HG03354 (cell line): ENCODE data around the gene PLP1.
"Not testable (repeated sequence)": the region's sequence is repeated elsewhere in the genome, so short reads cannot be mapped to it uniquely, and the experiment has no call there.

ENCODE experiments used
- ATAC-seq: cut with Tn5 transposase; IDR thresholded peaks from one replicate; pipeline ENCODE4 v1.9.1; 2021; ENCODE audit warnings: mild to moderate bottlenecking; ENCODE audit not compliant: unreplicated experiment, poor library complexity, severe bottlenecking

PLP1 gene

DNA sequence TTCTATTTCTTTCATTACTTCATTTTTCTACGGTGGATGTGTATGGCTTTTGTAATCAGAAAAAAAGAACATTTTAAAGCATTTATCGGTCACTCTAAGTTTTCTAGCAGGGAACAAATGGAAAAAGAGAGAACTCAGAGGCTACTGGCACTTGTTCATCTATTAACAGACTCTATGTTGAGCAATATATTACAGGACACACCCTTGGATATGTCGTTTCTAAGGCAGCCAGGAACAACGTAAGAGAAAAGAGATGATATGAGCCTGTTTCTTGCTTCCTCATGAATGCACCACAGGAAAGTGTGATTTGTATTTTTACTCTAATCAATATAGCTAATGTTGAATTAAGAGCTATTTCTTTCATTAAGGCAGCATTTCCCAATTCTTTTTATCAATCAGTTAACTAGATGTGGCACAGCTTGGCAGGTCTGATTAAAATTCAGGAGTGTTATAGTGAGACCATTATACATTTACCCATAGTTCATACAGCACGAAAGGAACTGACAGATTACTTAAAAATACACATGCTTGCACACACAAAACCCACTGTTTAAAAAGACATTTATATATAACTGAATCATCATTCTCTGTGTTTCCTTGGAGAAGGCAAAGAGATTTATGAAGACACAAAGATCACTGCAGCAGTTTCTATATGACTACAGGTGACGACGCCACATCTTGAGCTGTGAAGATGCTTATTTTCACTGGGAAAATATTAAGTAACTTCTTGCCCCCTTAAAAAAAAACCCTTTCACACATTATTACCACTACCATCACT, 42.4 kb downstream of the PLP1 start:
- no peak for ATAC-seq

DNA sequence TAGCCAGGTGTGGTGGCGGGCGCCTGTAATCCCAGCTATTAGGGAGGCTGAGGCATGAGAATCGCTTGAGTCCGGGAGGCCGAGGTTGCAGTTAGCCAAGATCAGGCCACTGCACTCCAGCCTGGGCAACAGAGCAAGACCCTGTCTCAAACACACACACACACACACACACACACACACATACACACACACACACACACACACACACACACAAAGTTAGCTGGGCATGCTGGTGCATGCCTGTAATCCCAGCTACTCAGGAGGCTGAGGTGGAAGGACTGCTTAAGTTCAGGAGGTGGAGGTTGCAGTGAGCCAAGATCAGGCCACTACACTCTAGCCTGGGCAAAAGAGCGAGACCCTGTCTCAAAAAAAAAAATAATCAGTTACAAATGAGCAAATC, 44.2 kb downstream of the PLP1 start:
- ATAC-seq = not testable (repeated sequence)

DNA sequence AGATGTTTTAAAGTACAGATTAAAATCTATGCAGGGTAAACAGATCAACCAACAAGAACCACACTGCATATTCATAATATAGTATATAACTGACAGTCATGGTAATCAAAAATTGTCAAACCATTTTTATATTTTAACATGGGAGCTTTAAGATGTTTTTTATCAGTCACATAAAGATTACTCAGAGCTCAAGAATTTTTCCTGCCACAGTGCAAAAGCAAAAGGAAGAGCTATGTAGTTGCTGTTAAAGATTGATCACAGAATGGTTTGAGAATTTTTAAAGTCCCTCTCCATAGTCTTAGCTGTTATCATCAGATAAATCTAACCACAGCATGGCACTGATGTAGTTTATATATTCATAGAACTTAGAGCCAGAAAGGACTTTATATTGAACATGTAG, 47.0 kb downstream of the PLP1 start:
- ATAC-seq = no peak

DNA sequence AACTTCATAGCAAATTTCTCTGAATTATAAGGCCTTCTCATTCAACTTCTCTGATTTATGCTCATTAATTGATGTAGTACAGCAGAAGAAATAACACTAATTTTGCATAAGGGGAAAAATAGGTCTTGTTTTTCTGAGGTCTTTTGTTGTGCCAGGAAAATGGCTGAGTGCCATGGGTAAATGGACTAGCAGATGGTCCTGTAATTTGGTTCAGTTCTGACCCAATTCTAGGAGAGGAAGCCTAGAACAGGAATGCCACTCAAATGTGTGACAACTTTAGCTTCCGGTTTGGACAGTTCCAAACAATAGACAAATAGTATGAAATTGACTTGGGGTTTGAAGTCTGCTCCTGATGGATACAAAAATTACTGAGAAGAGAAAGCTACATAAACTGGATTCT, 49.2 kb downstream of the PLP1 start:
- ATAC-seq = no peak

DNA sequence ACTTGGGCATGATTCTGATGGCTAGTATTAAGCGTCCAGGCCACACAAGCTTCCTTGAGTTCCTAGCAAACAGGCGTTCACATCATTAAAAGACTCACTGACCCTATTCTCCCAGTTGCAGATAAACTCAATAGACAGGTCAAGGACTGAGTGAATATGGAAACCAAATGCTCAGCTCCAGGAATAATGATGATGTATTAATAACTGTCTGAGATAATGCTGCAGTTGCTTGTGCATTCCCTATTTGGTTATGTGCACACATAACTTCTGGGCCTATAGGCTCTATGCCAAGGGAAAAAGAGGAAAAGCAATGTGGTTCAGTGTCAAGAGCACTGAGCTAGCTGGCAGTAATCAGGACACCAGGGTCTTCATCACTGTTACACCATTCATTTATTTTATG, 51.9 kb downstream of the PLP1 start:
- no peak for ATAC-seq

DNA sequence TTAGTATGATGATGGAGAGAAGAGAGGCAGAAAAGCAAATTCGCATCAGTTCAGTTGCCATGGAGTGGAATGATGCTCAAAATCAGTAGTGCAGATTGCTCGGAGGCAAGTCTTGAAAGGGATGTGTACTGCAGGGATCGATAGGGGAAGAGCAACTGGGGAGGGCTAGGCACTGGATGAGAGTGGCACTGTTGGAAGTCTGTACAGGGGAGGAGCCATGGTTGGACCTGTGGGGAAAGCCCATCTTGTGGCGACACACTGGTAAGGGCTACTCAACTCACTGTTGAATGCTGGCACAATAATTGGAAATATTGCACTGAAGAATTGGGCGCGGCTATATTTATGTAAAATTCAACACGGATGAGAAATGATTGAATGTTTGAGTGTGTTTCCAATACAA, 54.2 kb downstream of the PLP1 start:
- ATAC-seq = no peak

DNA sequence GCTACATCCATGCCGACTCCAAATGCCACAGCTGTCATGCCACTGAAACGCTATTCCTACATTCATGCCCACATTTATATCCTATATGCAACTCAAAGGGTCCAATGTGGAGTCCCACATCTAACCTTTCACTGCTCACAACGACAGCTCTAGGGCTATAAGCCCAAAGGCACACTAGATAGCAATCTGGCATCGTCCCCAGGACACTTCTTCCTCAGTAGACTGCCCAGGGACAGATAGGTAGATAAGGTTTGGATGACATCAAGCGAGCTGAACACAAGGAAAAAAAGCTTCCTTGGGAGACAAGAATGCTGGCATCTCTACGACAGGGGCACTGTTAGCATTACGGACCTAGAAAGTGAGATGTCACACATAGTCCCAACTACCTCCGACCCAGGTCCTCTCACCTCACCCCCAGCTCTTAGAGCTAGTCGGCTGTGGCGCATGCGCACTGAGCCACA, 54.7 kb downstream of the PLP1 start:
- peak; percentile 11 for ATAC-seq

DNA sequence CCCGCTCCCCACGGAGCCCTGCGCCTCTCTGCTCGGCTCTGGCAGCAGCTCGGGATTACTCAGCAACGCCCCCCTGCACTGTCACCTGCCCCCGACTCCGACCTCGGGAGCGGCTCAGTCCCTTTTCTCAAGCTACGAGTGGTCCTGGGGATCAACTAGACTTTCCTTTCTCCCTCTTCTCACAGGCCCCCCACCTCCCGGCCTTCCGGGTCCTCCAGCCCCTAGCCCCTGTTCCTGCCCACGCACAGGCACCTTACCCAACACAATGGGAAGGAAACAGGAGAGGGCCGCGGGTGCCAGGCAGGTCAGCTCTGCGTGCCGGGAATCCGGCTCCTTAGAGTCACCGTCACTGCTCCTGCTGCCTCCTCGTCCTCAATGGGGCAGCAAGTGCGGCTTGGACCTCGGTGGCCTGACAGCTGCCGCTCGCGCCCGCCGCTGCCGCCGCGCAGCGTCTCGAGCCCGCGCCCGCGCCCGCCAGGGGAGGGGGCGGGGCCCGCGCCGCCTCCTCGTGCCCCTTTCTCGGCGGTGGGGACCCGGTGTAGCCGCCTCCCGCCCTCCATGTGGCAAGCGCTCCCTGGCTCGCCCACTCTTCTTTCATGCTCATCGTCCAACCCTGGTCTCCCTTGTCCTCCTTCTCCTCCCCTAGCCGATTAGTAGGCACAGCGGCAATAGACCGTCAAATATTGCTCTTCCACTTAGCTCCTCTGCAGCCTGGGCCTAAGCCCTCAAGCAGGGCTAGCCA, 55.3 kb downstream of the PLP1 start, which contains the start of gene RAB9B:
Gene RAB9B (minus strand): TSS at position 455 of the 742 bp plus-strand sequence. CDS start 6,473 bp downstream, outside the sequence.
- ATAC-seq = peak; percentile 85

DNA sequence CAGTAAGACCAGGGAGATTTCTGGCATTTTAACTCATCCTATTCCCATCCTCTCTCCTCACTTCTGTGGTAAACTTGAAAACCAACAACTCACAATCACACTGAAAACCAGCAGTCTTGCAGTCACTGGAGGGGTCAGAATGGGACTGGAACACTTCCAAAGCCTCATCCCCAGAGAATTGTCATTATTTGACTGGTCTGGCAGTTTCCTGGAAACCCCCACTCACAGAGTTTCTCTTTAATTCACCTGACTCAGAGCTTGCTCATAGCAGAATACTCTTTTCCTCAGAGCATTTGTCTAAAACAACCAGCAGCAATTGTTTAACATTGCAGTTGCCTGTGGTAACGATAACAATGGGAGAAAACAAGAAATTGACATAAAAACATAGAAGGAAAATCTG, 62.8 kb downstream of the PLP1 start:
- ATAC-seq = no peak
